Chondrocyte (in vitro differentiated cells): Measurements from ENCODE around the gene ADRA1B. TPM values are rescaled to one million over a fixed set of nuclear protein-coding genes. Genes with fewer than 3 reads are reported as not detected.

Experiments used
- DNase-seq: peaks from one replicate; pipeline ENCODE4 v3.0.0; 2021; ENCODE audit warnings: mixed read lengths, low spot score
- H3K27ac Mint-ChIP-seq: one replicate; pipeline ENCODE4 v1.8.0; 2021; ENCODE audit warnings: mild to moderate bottlenecking, moderate library complexity, mixed read lengths; ENCODE audit not compliant: unreplicated experiment
- H3K27me3 Mint-ChIP-seq: 2 replicates; pipeline ENCODE4 v1.8.0; 2021; ENCODE audit warnings: low read depth, mixed read lengths
- H3K36me3 Mint-ChIP-seq: 2 replicates; pipeline ENCODE4 v1.8.0; 2021; ENCODE audit warnings: low read depth, mixed read lengths
- H3K4me1 Mint-ChIP-seq: 2 replicates; pipeline ENCODE4 v1.8.0; 2021; ENCODE audit warnings: low read depth, mild to moderate bottlenecking, mixed read lengths
- H3K4me3 Mint-ChIP-seq: one replicate; pipeline ENCODE4 v1.8.0; 2021; ENCODE audit warnings: mild to moderate bottlenecking, moderate library complexity, mixed read lengths; ENCODE audit not compliant: unreplicated experiment
- H3K9me3 Mint-ChIP-seq: 2 replicates; pipeline ENCODE4 v1.8.0; 2021; ENCODE audit warnings: low read depth, mixed read lengths
- total RNA-seq: library from RNA; stranded (reverse); gene quantifications from 3 replicates; pipeline ENCODE4 v1.2.1, GENCODE V29; 2021
- TF ChIP-seq, protein P1 (sequence below): fragments of 200-600 bp; sonication (generic); IDR thresholded peaks from 2 replicates; pipeline ENCODE4 v1.5.0; 2021; ENCODE audit warnings: antibody characterized with exemption, mild to moderate bottlenecking, moderate library complexity

Gene ADRA1B
- total RNA-seq, 1 donor from 2014 or later = 0.72 TPM

DNA sequence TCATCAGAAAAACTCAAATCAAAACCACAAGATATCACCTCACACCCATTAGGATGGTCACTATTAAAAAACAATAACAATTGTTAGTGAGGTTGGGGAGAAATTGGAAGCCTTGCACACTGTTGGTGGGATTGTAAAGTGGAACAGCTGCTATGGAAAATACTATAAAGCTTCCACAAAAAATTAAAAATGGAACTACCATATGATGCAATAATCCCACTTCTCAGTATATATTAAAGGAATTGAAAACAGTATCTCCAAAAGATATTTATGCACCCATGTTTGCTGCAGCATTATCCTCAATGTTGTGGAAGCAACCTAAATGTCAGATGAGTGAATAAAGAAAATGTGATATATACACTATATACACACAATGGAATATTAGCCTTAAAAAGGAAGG lies 14.5 kb upstream of the ADRA1B start:
- Mint-ChIP-seq H3K36me3 (no peaks in the 10 kb centered on the region), H3K27me3 (peaks cover 6% of the 10 kb centered on the region), H3K27ac (no peak overlapping the region), H3K9me3 (no peaks in the 10 kb centered on the region), H3K4me3 (no peak overlapping the region), H3K4me1 (peaks cover 27% of the 10 kb centered on the region)
- TF ChIP-seq, protein P1, sequence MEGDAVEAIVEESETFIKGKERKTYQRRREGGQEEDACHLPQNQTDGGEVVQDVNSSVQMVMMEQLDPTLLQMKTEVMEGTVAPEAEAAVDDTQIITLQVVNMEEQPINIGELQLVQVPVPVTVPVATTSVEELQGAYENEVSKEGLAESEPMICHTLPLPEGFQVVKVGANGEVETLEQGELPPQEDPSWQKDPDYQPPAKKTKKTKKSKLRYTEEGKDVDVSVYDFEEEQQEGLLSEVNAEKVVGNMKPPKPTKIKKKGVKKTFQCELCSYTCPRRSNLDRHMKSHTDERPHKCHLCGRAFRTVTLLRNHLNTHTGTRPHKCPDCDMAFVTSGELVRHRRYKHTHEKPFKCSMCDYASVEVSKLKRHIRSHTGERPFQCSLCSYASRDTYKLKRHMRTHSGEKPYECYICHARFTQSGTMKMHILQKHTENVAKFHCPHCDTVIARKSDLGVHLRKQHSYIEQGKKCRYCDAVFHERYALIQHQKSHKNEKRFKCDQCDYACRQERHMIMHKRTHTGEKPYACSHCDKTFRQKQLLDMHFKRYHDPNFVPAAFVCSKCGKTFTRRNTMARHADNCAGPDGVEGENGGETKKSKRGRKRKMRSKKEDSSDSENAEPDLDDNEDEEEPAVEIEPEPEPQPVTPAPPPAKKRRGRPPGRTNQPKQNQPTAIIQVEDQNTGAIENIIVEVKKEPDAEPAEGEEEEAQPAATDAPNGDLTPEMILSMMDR = no peak
- no peak for DNase-seq

DNA sequence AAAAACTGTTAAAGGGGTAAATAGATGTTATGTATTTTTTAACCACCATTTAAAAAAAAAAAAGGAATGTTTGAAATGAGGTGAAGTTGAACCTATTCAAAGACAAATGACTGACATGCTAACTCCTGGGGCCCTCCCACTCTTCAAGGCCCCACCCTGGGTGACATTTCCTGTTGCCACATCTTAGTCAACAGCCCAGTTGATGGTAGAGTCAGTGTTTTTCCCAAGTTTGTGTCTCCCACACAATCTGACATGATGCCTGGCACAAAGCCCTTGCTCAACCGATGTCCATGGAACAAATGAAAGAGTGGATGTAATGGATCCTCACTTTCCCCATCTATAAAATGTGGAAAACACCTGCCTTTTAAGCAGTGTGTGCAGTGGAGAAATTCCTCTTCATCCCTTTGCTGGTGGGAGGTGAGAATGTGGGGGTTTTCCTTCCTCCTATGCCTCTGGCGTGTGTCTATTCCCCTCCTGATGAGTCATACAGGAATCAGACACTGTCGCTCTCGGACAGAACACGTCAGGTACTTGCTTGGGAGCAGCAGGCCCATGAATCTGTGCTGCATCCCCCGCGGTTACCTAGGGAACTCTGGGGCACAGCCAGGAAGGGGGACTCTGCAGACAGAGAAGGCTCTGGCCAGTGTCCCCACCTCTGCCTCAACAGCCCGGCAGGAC lies 13.7 kb upstream of the ADRA1B start:
- TF ChIP-seq, protein P1 = no peak
- Mint-ChIP-seq H3K27ac (peak overlapping the region; percentile 41), H3K4me3 (no peak overlapping the region), H3K27me3 (peaks cover 6% of the 10 kb centered on the region), H3K36me3 (no peaks in the 10 kb centered on the region), H3K4me1 (peaks cover 27% of the 10 kb centered on the region), H3K9me3 (no peaks in the 10 kb centered on the region)
- no peak for DNase-seq

- TF ChIP-seq, protein P1 = no peak
- peaks cover 3% of the 10 kb centered on the region for H3K27me3 Mint-ChIP-seq
- H3K4me3 Mint-ChIP-seq = no peak overlapping the region
- no peaks in the 10 kb centered on the region for H3K36me3 Mint-ChIP-seq
- peak overlapping the region; percentile 17 for H3K27ac Mint-ChIP-seq
- H3K9me3 Mint-ChIP-seq = no peaks in the 10 kb centered on the region
- DNase-seq = no peak
- peaks cover 28% of the 10 kb centered on the region for H3K4me1 Mint-ChIP-seq
Observed at GRCh38 chr5:159903131-159903530, 13.2 kb upstream of the ADRA1B start.

GRCh38 chr5:159904874-159905273 lies 11.4 kb upstream of the ADRA1B start:
- no peak overlapping the region for H3K27ac Mint-ChIP-seq
- H3K4me3 Mint-ChIP-seq = no peak overlapping the region
- no peaks in the 10 kb centered on the region for H3K27me3 Mint-ChIP-seq
- TF ChIP-seq, protein P1 = no peak
- DNase-seq = no peak
- H3K4me1 Mint-ChIP-seq = peaks cover 27% of the 10 kb centered on the region
- H3K9me3 Mint-ChIP-seq = no peaks in the 10 kb centered on the region
- H3K36me3 Mint-ChIP-seq = no peaks in the 10 kb centered on the region

- no peaks in the 10 kb centered on the region for H3K9me3 Mint-ChIP-seq
- H3K4me1 Mint-ChIP-seq = peaks cover 27% of the 10 kb centered on the region
- DNase-seq = no peak
- no peak overlapping the region for H3K27ac Mint-ChIP-seq
- no peak overlapping the region for H3K4me3 Mint-ChIP-seq
- H3K36me3 Mint-ChIP-seq = no peaks in the 10 kb centered on the region
- TF ChIP-seq, protein P1 = no peak
- H3K27me3 Mint-ChIP-seq = no peaks in the 10 kb centered on the region
Observed at GRCh38 chr5:159905496-159905895, 10.8 kb upstream of the ADRA1B start.
